ENCODE results near the gene UBR4. TPM values are rescaled to one million over a fixed set of nuclear protein-coding genes. Genes with fewer than 3 reads are reported as not detected.

UBR4 gene
- polyA plus RNA-seq, 3 donors, result 44.3 to 93.8 (median 49.4) TPM

DNA sequence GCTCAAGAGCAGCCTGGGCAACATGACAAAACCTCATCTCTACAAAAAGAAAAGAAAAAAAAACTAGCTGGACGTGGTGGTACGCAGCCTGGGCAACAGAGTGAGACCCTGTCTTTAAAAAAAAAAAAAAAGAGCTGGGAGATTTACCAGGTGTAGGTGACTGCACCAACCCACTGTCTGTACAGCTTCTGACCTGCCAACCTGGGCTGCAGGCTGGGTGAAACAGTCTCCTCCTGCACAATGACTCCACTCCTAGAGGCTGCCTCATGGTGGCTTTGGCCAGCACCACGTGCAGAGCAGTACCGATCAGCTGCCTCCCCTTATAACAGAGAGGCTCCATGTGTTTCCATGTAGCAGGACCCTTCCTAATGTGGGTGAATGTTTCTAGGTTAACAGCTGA is 45.2 kb upstream of the UBR4 start:
- Mint-ChIP-seq H3K27me3 (ENCODE audit: low read depth in 3 of 3) (peaks cover 0 to 2% (median 0%) of the 10 kb centered on the region in 3 donors), H3K27ac (peak overlapping the region in 1 of 7 donors; percentile 27), H3K4me3 (no peak overlapping the region), H3K4me1 (peaks cover 24% of the 10 kb centered on the region), H3K9me3 (no peaks in the 10 kb centered on the region), H3K36me3 (peaks cover 47 to 56% of the 10 kb centered on the region in 2 donors)
- Histone ChIP-seq H3K9me3 (replicated peaks in 1 of 2; ENCODE audit: control insufficient read depth in 1 of 2, insufficient read depth in 1 of 2, low read length in 2 of 2) (no peaks in the 10 kb centered on the region), H3K4me1 (ENCODE audit: control insufficient read depth in 1 of 2, insufficient read depth in 2 of 2, low read length in 2 of 2) (peaks cover 20 to 30% of the 10 kb centered on the region in 2 donors), H3K27ac (ENCODE audit: low read depth in 1 of 2, low read length in 2 of 2) (no peak overlapping the region), H2AFZ (ENCODE audit: insufficient read depth, low read depth, low read length, poor library complexity, severe bottlenecking) (no peak overlapping the region), H4K20me1 (ENCODE audit: insufficient read depth, low read length) (no peaks in the 10 kb centered on the region), H3K79me2 (ENCODE audit: insufficient read depth, low read length) (peaks cover 43% of the 10 kb centered on the region), H3K27me3 (ENCODE audit: control insufficient read depth in 2 of 2, insufficient read depth in 2 of 2, low read length in 2 of 2) (no peaks in the 10 kb centered on the region), H3K4me3 (replicated peaks in 1 of 3; ENCODE audit: low read depth in 2 of 3, low read length in 3 of 3) (no peak overlapping the region), H3K4me2 (replicated peaks; ENCODE audit: extremely low read depth, low read length, poor library complexity, severe bottlenecking) (no peak overlapping the region), H3K9ac (ENCODE audit: insufficient read depth, low read length, poor library complexity, severe bottlenecking) (no peak overlapping the region), H3K36me3 (replicated peaks in 1 of 2; ENCODE audit: control insufficient read depth in 1 of 2, insufficient read depth in 2 of 2, low read length in 2 of 2) (peaks cover 41 to 58% of the 10 kb centered on the region in 2 donors)
- WGBS (ENCODE audit: insufficient coverage), result 100% methylated on average over 1 of the region's 4 CpGs
- TF ChIP-seq CTCF (IDR thresholded peaks at IDR 0.05), result no peak
- no peak for DNase-seq
- intact Hi-C loops (cut with micrococcal nuclease), result no loop called here

- no peak overlapping the region for H3K27ac Mint-ChIP-seq
- peaks cover 38 to 47% of the 10 kb centered on the region in 2 donors for H3K36me3 Mint-ChIP-seq
- no peak overlapping the region for H3K27ac ChIP-seq (ENCODE audit: low read depth in 1 of 2, low read length in 2 of 2)
- H3K4me1 Mint-ChIP-seq, result peaks cover 24% of the 10 kb centered on the region
- no peaks in the 10 kb centered on the region for H4K20me1 ChIP-seq (ENCODE audit: insufficient read depth, low read length)
- H3K4me2 ChIP-seq (replicated peaks; ENCODE audit: extremely low read depth, low read length, poor library complexity, severe bottlenecking), result no peak overlapping the region
- H3K9me3 ChIP-seq (replicated peaks in 1 of 2; ENCODE audit: control insufficient read depth in 1 of 2, insufficient read depth in 1 of 2, low read length in 2 of 2), result no peaks in the 10 kb centered on the region
- no peaks in the 10 kb centered on the region for H3K27me3 ChIP-seq (ENCODE audit: control insufficient read depth in 2 of 2, insufficient read depth in 2 of 2, low read length in 2 of 2)
- peaks cover 34 to 49% of the 10 kb centered on the region in 2 donors for H3K36me3 ChIP-seq (replicated peaks in 1 of 2; ENCODE audit: control insufficient read depth in 1 of 2, insufficient read depth in 2 of 2, low read length in 2 of 2)
- H3K4me3 ChIP-seq (replicated peaks in 1 of 3; ENCODE audit: low read depth in 2 of 3, low read length in 3 of 3), result no peak overlapping the region
- intact Hi-C loops (cut with micrococcal nuclease), result loop anchor here in 1 of 2 donors (5.0 kb wide), 1 partner anchor 58 kb away; the partner anchor contains the start of genes AKR7A2 and SLC66A1
- TF ChIP-seq CTCF (IDR thresholded peaks at IDR 0.05), result no peak
- no peak overlapping the region for H3K4me3 Mint-ChIP-seq
- DNase-seq, result no peak
- no peak overlapping the region for H2AFZ ChIP-seq (ENCODE audit: insufficient read depth, low read depth, low read length, poor library complexity, severe bottlenecking)
- peaks cover 0 to 2% (median 0%) of the 10 kb centered on the region in 3 donors for H3K27me3 Mint-ChIP-seq (ENCODE audit: low read depth in 3 of 3)
- no peak overlapping the region for H3K9ac ChIP-seq (ENCODE audit: insufficient read depth, low read length, poor library complexity, severe bottlenecking)
- peaks cover 23 to 35% of the 10 kb centered on the region in 2 donors for H3K4me1 ChIP-seq (ENCODE audit: control insufficient read depth in 1 of 2, insufficient read depth in 2 of 2, low read length in 2 of 2)
- peaks cover 52% of the 10 kb centered on the region for H3K79me2 ChIP-seq (ENCODE audit: insufficient read depth, low read length)
- no peaks in the 10 kb centered on the region for H3K9me3 Mint-ChIP-seq
Measured at GRCh38 chr1:19254416-19254815, 44.4 kb upstream of the UBR4 start.

All from CD14-positive monocyte (primary cell).